Measurements from ENCODE around the gene TRIO. TPM values are rescaled to one million over a fixed set of nuclear protein-coding genes. Genes with fewer than 3 reads are reported as not detected.

TRIO gene
- total RNA-seq, 2 donors from 2014 or later, result 181 to 202 TPM

GRCh38 chr5:14226992-14227391 is 83.8 kb downstream of the TRIO start:
- DNase-seq (ENCODE audit: low spot score), result no peak
- intact Hi-C loops (cut with DNase I), result no loop called here

- intact Hi-C loops (cut with DNase I), result no loop called here
- DNase-seq (ENCODE audit: low spot score), result no peak
Observed at GRCh38 chr5:14227513-14227912, 84.4 kb downstream of the TRIO start.

GRCh38 chr5:14228219-14228618 is 85.1 kb downstream of the TRIO start:
- intact Hi-C loops (cut with DNase I), result no loop called here
- no peak for DNase-seq (ENCODE audit: low spot score)

GRCh38 chr5:14229181-14229580 is 86.0 kb downstream of the TRIO start:
- intact Hi-C loops (cut with DNase I), result no loop called here
- no peak for DNase-seq (ENCODE audit: low spot score)

- intact Hi-C loops (cut with DNase I), result no loop called here
- no peak for DNase-seq (ENCODE audit: low spot score)
Observed at GRCh38 chr5:14229734-14230133, 86.6 kb downstream of the TRIO start.

GRCh38 chr5:14231156-14231555 is 88.0 kb downstream of the TRIO start:
- no peak for DNase-seq (ENCODE audit: low spot score)

GRCh38 chr5:14231890-14232289 is 88.7 kb downstream of the TRIO start:
- no peak for DNase-seq (ENCODE audit: low spot score)
- intact Hi-C loops (cut with DNase I), result no loop called here

More at GRCh38 chr5:14231156-14231555, 88.0 kb downstream of the TRIO start:
- intact Hi-C loops (cut with DNase I), result no loop called here

GRCh38 chr5:14234204-14234603 is 91.1 kb downstream of the TRIO start:
- DNase-seq (ENCODE audit: low spot score), result no peak
- intact Hi-C loops (cut with DNase I), result no loop called here

- no peak for DNase-seq (ENCODE audit: low spot score)
- intact Hi-C loops (cut with DNase I), result no loop called here
Observed at GRCh38 chr5:14235872-14236271, 92.7 kb downstream of the TRIO start.

- no peak for DNase-seq (ENCODE audit: low spot score)
- intact Hi-C loops (cut with DNase I), result no loop called here
Observed at GRCh38 chr5:14236757-14237156, 93.6 kb downstream of the TRIO start.

GRCh38 chr5:14237317-14238086 is 94.4 kb downstream of the TRIO start:
- no peak for DNase-seq (ENCODE audit: low spot score)
- intact Hi-C loops (cut with DNase I), result no loop called here

- intact Hi-C loops (cut with DNase I), result no loop called here
- no peak for DNase-seq (ENCODE audit: low spot score)
Observed at GRCh38 chr5:14238272-14238671, 95.1 kb downstream of the TRIO start.

GRCh38 chr5:14239404-14239803 is 96.3 kb downstream of the TRIO start:
- intact Hi-C loops (cut with DNase I), result no loop called here
- DNase-seq (ENCODE audit: low spot score), result no peak

- DNase-seq (ENCODE audit: low spot score), result no peak
- intact Hi-C loops (cut with DNase I), result no loop called here
Observed at GRCh38 chr5:14239951-14240350, 96.8 kb downstream of the TRIO start.

- intact Hi-C loops (cut with DNase I), result no loop called here
- no peak for DNase-seq (ENCODE audit: low spot score)
Observed at GRCh38 chr5:14240359-14240758, 97.2 kb downstream of the TRIO start.

- DNase-seq (ENCODE audit: low spot score), result no peak
- intact Hi-C loops (cut with DNase I), result no loop called here
Observed at GRCh38 chr5:14241141-14241540, 98.0 kb downstream of the TRIO start.

GRCh38 chr5:14242447-14242846 is 99.3 kb downstream of the TRIO start:
- intact Hi-C loops (cut with DNase I), result no loop called here
- DNase-seq (ENCODE audit: low spot score), result no peak

- DNase-seq (ENCODE audit: low spot score), result no peak
- intact Hi-C loops (cut with DNase I), result no loop called here
Observed at GRCh38 chr5:14242871-14243383, 99.8 kb downstream of the TRIO start.

GRCh38 chr5:14243766-14244165 is 100.6 kb downstream of the TRIO start:
- no peak for DNase-seq (ENCODE audit: low spot score)
- intact Hi-C loops (cut with DNase I), result no loop called here

GRCh38 chr5:14244721-14245120 is 101.6 kb downstream of the TRIO start:
- no peak for DNase-seq (ENCODE audit: low spot score)
- intact Hi-C loops (cut with DNase I), result no loop called here

GRCh38 chr5:14245132-14245925 is 102.2 kb downstream of the TRIO start:
- DNase-seq (ENCODE audit: low spot score), result no peak
- intact Hi-C loops (cut with DNase I), result no loop called here

All from posterior vena cava (tissue), 2 donors.